ENCODE data around the gene CYP46A1.

CYP46A1 gene

DNA sequence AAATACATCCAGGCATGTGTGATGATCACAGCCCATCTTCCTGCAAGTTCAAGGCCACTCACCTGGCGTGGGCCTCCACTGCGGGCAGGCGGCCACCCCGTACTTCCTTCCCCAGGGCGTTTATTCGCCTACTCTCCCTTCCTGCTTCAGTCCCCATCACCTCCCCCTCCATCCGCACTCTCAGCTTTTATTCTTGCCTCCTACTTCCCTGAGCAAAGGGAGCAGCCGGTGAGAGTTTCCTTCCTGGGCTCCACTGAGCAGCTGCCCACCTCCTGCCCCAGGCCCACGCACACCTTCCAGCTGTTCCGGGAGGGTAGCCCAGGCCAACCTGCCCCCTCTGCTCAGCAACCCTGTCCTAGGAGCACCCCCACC lies 4.1 kb downstream of the CYP46A1 start:
- no peak for DNase-seq (ENCODE audit: low spot score)

DNA sequence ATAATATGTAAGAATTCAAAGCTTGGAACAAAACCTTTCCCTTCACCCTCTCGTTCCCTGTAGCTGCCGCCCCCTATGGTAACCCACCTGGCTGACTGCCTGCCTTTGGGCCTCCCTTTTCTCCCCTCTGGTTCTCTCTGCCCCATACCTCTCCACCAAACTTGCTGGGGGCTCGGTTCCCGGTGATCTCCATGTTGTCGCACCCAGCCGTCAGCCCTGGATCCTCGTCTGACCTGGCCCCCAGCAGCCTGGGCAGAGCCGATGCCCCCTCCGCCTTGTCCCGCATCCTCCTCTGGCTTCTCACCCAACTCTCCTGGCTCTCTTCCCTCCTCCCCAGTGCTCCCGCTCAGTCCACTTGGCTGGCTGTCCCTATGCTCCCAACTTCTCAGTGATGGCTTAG lies 4.5 kb downstream of the CYP46A1 start:
- no peak for DNase-seq (ENCODE audit: low spot score)

DNA sequence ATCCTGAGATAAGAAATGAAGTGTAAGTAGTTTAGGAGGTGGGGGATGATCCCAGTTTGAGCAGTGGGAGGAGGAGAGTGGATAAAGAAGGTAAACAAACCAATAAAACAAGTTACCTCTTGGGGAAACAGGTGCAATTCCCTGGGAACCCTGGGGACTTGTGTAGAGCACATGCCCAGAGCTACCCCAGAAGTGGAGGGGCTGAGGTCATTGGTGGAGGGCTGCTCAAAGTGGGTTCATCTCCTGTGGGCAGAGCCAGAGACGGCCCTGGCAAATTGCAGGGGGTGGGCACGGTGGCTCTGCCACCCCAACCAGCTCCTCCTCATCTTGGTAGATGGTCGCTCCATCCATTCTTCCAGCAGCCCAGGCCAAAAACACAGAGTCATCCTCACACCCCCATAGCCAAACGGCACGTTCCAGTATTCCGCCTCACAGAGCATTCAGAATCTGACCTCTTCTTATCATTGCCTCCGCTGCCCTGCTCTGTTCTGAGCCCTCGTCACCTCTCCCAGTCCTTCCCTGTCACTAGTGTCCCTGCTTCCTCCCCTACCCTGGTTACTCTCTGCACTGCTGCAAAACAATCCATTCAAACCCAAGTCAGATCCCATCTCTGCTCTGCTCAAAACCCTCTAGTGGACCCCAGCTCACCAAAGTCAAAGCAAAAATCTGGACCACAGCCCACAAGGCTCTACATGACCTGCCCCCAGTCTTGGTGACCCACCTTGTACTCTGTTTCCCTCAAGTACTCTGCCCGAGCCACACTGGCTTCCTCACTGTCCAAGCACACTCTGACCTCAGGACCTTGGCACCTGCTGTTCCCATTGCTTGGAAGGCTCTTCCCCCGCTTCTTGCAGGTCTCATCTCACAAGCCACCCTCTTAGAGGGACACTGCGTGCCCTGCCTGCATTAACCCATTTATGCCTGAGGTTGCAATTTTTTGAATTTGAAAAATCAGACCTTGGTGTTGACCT lies 5.5 kb downstream of the CYP46A1 start:
- DNase-seq (ENCODE audit: low spot score) = no peak

DNA sequence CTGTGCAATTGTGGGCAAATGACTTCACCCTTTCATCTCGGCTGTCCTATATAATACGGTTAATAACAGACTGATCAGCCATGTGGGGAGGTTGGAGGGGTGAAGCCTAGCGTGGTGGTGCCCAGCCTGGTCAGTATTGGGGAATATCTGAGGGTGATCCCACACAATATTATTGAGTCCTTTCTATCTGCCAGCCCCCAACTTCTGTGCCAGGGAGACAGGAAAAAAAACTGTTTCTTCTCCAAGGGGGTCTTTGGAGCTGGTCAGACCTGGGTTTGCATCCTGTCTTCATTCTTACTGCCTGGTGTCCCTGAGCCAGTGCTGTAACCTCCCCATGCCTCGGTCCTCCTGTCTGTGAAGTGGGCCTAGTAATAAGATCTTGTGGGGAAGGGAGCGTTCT lies 6.5 kb downstream of the CYP46A1 start:
- DNase-seq (ENCODE audit: low spot score) = no peak

DNA sequence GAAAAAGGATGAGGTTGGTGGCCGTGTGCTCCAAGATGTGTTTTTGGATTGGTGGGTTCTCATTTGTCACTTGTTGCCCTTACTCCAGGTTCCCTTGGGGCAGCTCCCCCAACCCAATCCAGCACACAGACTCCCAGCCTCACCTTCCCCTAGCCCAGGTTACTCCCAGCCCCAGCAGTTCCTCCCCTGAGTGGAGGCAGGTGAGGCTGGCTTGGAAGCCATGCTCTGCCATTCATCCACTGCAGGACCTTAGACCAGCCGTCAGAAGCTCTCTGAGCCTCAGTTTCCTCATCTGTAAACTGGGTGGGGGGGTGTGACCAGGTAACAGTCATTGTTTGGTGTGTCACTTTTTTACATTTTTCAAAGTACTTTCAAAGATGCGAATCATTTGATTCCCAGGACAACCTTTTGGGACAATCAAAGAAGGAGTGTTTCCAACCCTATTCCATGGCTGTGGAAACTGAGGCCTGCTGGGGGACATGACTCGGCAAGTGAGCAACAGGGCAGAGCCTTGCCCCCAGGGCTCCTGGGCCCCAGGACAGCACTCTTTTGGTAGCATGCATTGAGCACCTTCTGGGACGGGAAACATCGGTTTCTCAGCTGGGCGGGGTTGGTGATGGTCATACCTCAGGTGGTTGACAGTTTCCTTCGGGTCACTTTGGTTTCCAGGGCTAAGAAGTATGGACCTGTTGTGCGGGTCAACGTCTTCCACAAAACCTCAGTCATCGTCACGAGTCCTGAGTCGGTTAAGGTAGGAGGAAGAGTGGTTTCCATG lies 7.2 kb downstream of the CYP46A1 start:
- DNase-seq (ENCODE audit: low spot score) = no peak

DNA sequence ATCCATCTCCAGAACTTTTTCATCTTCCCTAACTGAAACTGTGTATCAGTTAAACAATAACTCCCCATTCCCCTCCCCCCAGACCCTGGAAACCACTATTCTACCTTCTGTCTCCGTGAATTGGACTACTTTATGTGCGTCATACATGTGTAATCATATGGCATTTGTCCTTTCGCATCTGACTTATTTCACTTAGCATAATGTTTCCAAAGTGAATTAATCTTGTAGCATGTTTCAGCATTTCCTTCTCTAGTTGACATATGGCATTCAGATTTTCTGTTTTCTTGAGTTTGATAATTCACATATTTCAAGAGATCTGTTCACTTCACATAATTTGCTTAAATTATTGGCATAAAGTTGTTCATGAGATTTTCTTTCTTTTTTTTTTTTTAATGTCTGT lies 9.8 kb downstream of the CYP46A1 start:
- DNase-seq (ENCODE audit: low spot score) = no peak

DNA sequence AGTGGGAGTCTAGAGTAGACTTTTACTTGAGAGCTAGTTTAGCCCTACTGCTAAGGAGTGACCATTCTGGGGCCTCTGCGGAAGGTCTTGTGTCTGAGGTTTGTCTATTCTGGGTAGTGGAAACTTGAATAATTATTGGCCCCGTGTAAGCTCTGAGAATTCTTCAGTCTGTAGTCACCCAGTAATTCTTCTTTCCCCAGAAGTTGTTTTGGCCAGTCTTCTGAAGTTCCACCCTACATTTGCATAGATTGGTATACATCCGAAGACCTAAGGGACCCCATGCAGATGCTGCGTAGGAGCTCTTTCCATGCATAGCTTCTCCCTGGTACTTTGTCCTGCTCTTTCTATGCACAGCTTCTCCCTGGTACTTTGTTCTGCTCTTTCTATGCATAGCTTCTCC lies 12.8 kb downstream of the CYP46A1 start:
- DNase-seq (ENCODE audit: low spot score) = no peak

DNA sequence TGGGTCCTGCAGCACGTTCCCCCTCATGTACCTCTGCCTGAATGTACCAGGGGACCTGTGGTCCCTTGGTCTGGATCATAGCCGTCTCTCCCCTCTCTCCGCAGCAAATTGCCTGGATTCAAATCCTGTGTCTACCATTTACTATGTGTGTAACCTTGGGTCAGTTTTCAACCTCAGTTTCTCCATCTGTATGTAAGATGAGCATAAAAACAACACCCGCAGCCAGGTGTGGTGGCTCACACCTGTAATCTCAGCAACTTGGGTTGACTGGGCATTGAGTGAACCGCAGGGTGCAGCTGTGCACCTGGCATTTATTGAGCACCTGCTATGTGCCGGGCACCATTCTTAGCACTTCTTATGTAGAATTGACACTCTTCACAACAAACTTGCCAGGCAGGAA lies 14.1 kb downstream of the CYP46A1 start:
- no peak for DNase-seq (ENCODE audit: low spot score)

DNA sequence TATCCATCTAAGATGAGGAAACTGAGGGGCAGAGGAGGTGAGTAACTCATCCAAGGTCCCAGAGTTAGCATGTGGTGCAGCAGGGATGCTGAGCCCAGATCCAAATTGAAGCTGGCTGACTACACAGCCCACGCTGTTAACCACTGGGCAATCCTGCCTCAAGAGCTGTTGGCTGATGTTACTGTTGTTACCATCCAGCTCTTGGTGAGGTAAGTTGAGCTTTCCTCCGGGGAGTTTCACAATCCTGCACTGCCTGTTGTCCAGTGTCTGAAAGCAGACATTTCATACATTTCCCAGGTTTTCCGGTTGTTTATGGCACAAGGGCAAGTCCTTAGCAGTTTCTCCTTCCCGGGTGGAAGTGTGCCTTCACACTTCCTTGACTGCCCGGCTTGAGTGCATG lies 14.5 kb downstream of the CYP46A1 start:
- no peak for DNase-seq (ENCODE audit: low spot score)

DNA sequence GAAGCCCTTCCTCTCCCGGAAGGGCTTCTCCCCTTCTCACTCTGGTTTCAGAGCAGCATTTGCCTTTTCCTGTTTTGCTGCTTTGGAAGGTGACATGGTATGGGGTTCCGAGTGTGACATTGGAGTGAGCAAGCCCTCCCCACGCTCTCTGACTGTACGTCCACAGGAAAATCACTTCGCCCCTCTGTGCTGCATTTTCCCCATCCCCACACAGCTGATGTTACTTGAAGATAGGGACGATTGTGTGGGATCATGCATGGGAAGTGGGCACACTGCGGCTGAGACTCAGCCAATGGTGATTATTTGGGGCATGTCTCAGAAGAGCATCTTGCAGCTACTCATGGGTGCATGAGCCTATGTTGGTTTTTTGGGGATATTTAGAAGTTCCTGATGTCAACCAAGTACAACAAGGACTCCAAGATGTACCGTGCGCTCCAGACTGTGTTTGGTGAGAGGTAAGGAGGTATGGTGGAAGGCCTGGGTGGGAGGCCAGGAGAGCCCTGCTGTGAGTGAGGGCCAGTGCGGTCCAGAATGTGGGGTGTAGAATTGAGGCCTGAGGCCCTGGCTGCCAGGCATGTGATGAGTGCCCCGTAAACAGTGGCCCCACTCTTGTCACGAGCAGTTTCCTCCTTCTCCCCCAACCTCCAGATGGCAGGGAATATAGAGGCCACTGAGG lies 15.1 kb downstream of the CYP46A1 start:
- no peak for DNase-seq (ENCODE audit: low spot score)

DNA sequence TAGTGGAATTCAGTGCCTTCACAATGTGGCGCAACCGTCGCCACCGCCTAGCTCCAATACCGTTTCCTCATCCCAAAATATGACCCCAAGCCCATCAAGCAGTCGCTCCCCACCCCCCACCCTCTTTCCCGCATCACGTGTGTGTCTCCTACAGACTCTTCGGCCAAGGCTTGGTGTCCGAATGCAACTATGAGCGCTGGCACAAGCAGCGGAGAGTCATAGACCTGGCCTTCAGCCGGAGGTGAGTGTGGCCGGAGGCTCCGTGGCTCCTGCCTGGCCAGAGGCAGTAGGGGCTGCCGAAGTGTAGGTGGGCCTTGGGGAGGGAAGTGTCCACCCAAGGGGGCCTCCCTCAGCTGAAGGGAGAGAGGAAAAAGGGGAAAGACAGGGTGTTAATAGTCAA lies 15.8 kb downstream of the CYP46A1 start:
- DNase-seq (ENCODE audit: low spot score) = no peak

DNA sequence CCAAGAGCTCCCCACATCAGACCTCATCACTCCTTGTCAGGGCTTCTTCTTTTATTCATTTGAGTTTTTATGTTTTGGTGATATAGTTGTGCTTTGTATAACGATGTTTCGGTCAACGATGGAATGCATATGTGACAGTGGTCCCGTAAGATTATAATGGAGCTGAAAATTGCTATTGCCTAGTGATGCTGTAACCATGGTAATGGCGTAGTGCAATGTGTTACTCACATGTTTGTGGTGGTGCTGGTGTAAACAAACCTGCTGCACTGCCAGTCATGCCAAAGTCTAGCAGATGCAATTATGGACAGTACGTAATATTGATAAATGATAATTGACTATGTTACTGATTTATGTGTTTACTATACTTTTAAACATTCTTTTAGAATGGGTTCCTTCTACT lies 16.3 kb downstream of the CYP46A1 start:
- no peak for DNase-seq (ENCODE audit: low spot score)

DNA sequence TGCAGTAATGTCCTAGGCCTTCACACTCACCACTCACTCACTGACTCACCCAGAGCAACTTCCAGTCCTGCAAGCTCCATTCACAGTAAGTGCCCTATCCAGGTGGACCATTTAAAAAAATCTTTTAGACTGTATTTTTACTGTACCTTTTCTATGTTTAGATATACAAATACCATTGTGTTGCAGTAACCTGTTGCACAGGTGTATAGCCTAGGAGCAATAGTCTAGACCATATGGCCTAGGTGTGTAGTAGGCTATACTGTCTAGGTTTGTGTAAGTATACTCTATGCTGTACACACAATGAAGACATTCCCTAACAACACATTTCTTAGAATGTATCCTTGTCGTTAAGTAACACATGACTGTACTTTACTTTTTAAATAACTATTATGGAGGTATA lies 17.2 kb downstream of the CYP46A1 start:
- no peak for DNase-seq (ENCODE audit: low spot score)

DNA sequence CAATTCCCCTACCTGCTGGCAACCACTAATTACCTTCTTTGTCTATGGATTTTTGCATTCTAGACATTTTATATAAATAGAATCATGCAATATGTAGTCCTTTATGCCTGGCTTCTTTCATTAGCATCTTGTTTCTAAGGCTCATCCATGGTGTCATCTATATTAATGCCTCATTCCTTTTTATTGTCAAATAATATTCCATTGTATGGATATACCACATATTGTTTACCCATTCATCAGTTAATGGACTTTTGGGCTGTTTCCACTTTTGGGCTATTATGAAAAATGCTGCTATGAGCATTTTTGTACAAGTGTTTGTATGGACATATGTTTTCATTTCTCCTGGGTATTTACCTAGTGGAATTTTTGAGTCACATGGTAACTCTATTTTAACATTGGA lies 18.0 kb downstream of the CYP46A1 start:
- no peak for DNase-seq (ENCODE audit: low spot score)

DNA sequence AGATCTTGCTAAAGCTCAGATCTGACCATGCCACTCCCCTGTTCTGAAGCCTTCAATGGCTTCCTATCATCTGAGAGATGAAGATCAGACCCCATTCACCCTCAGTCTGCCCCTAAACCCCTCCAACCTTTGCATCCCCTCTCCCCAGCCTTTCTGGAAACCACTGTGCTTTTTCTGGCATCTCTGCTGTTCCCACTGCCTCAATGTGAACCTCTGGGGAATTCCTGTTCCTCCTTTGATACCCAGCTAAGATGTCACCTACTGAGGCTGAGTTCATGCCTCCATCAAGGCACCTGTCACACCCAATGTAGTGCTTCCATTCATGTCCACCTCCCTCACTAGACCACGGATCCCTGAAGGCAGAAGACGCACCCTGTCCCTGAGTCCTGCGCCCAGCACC lies 19.3 kb downstream of the CYP46A1 start:
- DNase-seq (ENCODE audit: low spot score) = no peak

DNA sequence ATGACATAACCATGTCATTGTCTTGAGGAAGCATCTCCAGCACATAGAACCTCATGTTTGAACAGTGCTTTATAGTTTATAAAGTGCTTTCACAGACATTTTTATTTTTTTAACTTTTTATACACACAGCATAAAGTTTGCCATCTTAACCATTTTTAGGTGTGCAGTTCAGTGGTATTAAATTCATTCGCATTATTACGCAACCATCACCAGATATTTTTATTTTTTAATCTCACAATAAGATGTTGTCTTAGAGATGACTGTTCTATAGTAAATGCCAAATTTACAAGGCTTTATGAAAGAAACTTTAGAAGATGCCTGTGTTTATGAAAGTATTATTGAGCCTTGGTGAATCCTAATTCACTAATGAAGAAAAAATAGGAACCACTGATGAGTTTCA lies 19.9 kb downstream of the CYP46A1 start:
- DNase-seq (ENCODE audit: low spot score) = no peak

DNA sequence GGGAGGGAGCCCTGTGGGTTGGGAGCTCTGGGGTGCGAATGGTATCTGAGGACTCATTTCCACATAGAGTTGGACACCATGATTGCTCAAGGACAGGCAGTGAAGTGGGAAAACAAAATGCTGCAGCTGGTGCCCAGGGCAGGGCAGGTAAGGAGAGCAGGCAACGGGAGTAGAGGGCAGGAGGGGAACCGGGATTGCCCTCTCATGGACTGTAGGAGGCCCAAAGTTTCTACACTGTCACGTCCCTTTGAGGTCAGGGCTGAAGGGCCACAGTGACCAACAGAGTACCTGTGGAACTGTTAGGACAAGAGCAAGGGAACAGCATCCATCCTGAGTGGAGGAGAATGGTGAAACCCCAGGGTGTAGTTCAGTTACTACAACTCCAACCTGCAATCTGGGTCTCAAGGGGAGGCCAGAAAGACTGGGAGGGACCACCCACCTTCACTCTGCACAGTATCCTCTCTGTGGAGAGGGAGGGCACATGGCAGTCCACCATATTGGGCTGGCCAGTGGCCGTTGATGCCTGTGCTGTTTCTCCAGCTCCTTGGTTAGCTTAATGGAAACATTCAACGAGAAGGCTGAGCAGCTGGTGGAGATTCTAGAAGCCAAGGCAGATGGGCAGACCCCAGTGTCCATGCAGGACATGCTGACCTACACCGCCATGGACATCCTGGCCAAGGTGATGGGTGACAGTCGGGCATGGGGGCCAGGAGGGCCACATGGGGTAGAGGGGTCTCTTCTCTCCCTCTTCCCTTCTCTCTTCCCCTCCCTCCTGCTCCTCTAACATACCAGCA lies 22.2 kb downstream of the CYP46A1 start:
- no peak for DNase-seq (ENCODE audit: low spot score)

DNA sequence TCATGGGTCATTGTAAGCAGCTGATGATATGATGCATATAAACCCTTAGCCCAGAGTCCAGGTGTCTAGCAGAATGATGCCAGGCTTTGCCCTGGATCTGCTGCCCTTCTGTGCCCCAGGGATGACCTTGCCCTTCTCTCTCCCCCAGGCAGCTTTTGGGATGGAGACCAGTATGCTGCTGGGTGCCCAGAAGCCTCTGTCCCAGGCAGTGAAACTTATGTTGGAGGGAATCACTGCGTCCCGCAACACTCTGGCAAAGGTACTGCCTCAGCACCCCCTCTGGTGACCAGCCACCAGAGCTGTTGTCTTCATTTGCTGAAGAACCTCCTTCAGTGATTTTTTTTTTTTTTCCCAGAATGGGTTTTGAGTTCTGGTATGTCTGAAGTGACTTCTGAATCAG lies 23.3 kb downstream of the CYP46A1 start:
- no peak for DNase-seq (ENCODE audit: low spot score)

DNA sequence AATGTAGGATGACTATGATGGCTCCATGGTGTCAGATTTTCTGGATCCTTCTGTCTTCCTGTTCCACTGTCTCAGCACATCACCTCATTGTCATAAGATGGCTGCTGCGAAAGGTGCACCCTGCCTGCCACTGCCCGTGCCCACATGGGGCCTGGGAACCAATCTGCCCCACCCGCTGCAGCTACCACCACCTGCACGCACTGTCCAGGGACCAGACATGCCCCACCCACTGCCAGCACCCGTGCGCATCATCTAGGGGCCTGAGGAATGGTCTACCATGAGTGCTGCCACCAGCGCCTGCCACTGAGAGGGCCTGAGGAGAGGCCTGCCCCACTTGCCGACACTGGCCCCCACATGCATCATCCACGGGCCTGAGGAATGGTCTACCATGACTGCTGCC lies 23.8 kb downstream of the CYP46A1 start:
- DNase-seq (ENCODE audit: low spot score) = no peak

DNA sequence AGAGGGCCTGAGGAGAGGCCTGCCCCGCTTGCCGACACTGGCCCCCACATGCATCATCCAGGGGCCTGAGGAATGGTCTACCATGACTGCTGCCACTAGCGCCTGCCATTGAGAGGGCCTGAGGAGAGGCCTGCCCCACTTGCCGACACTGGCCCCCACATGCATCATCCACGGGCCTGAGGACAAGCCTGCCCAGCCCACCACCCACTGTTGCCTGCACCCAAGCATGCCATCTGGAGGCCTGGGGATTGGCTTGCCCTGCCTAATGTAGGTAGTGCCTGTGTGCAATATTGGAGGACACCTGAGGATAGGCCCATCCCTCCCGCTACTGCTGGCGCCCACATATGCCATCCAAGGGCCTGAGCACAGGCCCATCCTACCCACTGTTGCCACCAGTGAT lies 24.4 kb downstream of the CYP46A1 start:
- no peak for DNase-seq (ENCODE audit: low spot score)

DNA sequence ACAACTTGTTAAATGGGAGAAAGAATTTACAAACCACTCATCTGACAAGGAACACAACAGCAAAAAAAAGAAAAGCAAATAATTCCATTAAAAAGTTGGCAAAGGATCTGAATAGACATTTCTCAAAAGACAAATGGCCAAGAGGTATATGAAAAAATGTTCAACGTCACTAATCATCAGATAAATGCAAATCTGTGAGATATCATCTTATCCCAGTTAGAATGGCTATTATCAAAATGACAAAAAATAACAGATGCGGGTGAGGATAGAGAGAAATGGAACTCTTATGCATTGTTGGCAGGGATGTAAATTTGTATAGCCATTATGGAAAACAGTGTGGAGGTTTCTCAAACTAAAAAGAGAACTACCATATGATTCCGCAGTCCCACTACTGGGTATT lies 29.9 kb downstream of the CYP46A1 start:
- no peak for DNase-seq (ENCODE audit: low spot score)
